ENCODE data around the gene RSRC1. TPM values are rescaled to one million over a fixed set of nuclear protein-coding genes. Genes with fewer than 3 reads are reported as not detected.
A peak's percentile ranks its signal among the peaks of the same experiment; 100 is the strongest.
"Not testable (repeated sequence)": the region's sequence is repeated elsewhere in the genome, so short reads cannot be mapped to it uniquely, and the experiment has no call there.

RSRC1 gene
- polyA plus RNA-seq, 4 donors = 27.9 to 33.5 (median 32.1) TPM

- not testable (repeated sequence) for DNase-seq (ENCODE audit: low read depth in 4 of 4, low spot score in 3 of 4)
These were observed 385.6 kb downstream of the RSRC1 start for GRCh38 chr3:158495398-158495902.

- DNase-seq (ENCODE audit: low read depth in 4 of 4, low spot score in 3 of 4) = no peak
These were observed 395.2 kb downstream of the RSRC1 start for GRCh38 chr3:158505117-158505516.

GRCh38 chr3:158506456-158506855 lies 396.6 kb downstream of the RSRC1 start:
- DNase-seq (ENCODE audit: low read depth in 4 of 4, low spot score in 3 of 4) = no peak

GRCh38 chr3:158508481-158508880 lies 398.6 kb downstream of the RSRC1 start:
- DNase-seq (ENCODE audit: low read depth in 4 of 4, low spot score in 3 of 4) = no peak

- DNase-seq (ENCODE audit: low read depth in 4 of 4, low spot score in 3 of 4) = no peak
These were observed 400.0 kb downstream of the RSRC1 start for GRCh38 chr3:158509891-158510290.

- DNase-seq (ENCODE audit: low read depth in 4 of 4, low spot score in 3 of 4) = not testable (repeated sequence)
These were observed 406.8 kb downstream of the RSRC1 start for GRCh38 chr3:158516729-158517128.

GRCh38 chr3:158519776-158520175 lies 409.9 kb downstream of the RSRC1 start:
- no peak for DNase-seq (ENCODE audit: low read depth in 4 of 4, low spot score in 3 of 4)

- no peak for DNase-seq (ENCODE audit: low read depth in 4 of 4, low spot score in 3 of 4)
These were observed 410.5 kb downstream of the RSRC1 start for GRCh38 chr3:158520433-158520832.

- DNase-seq (ENCODE audit: low read depth in 4 of 4, low spot score in 3 of 4) = no peak
These were observed 412.6 kb downstream of the RSRC1 start for GRCh38 chr3:158522221-158523136.

- DNase-seq (ENCODE audit: low read depth in 4 of 4, low spot score in 3 of 4) = no peak
These were observed 418.3 kb downstream of the RSRC1 start for GRCh38 chr3:158528076-158528674.

GRCh38 chr3:158531334-158531733 lies 421.4 kb downstream of the RSRC1 start:
- no peak for DNase-seq (ENCODE audit: low read depth in 4 of 4, low spot score in 3 of 4)

- DNase-seq (ENCODE audit: low read depth in 4 of 4, low spot score in 3 of 4) = peak in 2 of 4 donors; percentile 7 to 11
These were observed 422.3 kb downstream of the RSRC1 start for GRCh38 chr3:158532099-158532734.

GRCh38 chr3:158535918-158536317 lies 426.0 kb downstream of the RSRC1 start:
- DNase-seq (ENCODE audit: low read depth in 4 of 4, low spot score in 3 of 4) = no peak

GRCh38 chr3:158539414-158540014 lies 429.6 kb downstream of the RSRC1 start:
- DNase-seq (ENCODE audit: low read depth in 4 of 4, low spot score in 3 of 4) = peak in 3 of 4 donors; percentile 13 to 24 (median 15)

GRCh38 chr3:158540066-158540465 lies 430.2 kb downstream of the RSRC1 start:
- DNase-seq (ENCODE audit: low read depth in 4 of 4, low spot score in 3 of 4) = no peak

- DNase-seq (ENCODE audit: low read depth in 4 of 4, low spot score in 3 of 4) = no peak
These were observed 438.8 kb downstream of the RSRC1 start for GRCh38 chr3:158548691-158549090.

- DNase-seq (ENCODE audit: low read depth in 4 of 4, low spot score in 3 of 4) = not testable (repeated sequence)
These were observed 440.0 kb downstream of the RSRC1 start for GRCh38 chr3:158549938-158550337.

- DNase-seq (ENCODE audit: low read depth in 4 of 4, low spot score in 3 of 4) = no peak
These were observed 442.2 kb downstream of the RSRC1 start for GRCh38 chr3:158552124-158552523.

GRCh38 chr3:158559504-158559903 lies 449.6 kb downstream of the RSRC1 start:
- DNase-seq (ENCODE audit: low read depth in 4 of 4, low spot score in 3 of 4) = no peak

GRCh38 chr3:158560979-158561378 lies 451.1 kb downstream of the RSRC1 start:
- DNase-seq (ENCODE audit: low read depth in 4 of 4, low spot score in 3 of 4) = no peak

- no peak for DNase-seq (ENCODE audit: low read depth in 4 of 4, low spot score in 3 of 4)
These were observed 452.8 kb downstream of the RSRC1 start for GRCh38 chr3:158562674-158563073.

Measured in right renal pelvis (tissue), 4 donors.